NCI-H146 treated with DMSO at 0.1 percent for 48 hours (cell line): ENCODE measurements around the gene DUOXA2.
A peak's percentile ranks its signal among the peaks of the same experiment; 100 is the strongest.

ENCODE experiments used
- DNase-seq: peaks from one replicate; lab custom pipeline; 2025; ENCODE audit not compliant: unreplicated experiment; lab: John Stamatoyannopoulos, UW

Gene DUOXA2

GRCh38 chr15:45155739-45156138 is 41.6 kb downstream of the DUOXA2 start:
- DNase-seq = no peak

GRCh38 chr15:45156744-45157455 is 42.8 kb downstream of the DUOXA2 start:
- no peak for DNase-seq

- DNase-seq = no peak
Measured at GRCh38 chr15:45157974-45158373, 43.8 kb downstream of the DUOXA2 start.

GRCh38 chr15:45161666-45162065 is 47.5 kb downstream of the DUOXA2 start:
- DNase-seq = no peak

GRCh38 chr15:45162771-45163507 is 48.8 kb downstream of the DUOXA2 start:
- peak; percentile 63 for DNase-seq

GRCh38 chr15:45163508-45163856 is 49.4 kb downstream of the DUOXA2 start:
- DNase-seq = no peak

GRCh38 chr15:45164914-45165313 is 50.8 kb downstream of the DUOXA2 start:
- DNase-seq = no peak

GRCh38 chr15:45165536-45165935 is 51.4 kb downstream of the DUOXA2 start:
- no peak for DNase-seq

GRCh38 chr15:45166834-45167630 is 52.9 kb downstream of the DUOXA2 start:
- peak; percentile 25 for DNase-seq

- no peak for DNase-seq
Measured at GRCh38 chr15:45167631-45168205, 53.6 kb downstream of the DUOXA2 start.
